ENCODE data around the gene TENM4.

DNA sequence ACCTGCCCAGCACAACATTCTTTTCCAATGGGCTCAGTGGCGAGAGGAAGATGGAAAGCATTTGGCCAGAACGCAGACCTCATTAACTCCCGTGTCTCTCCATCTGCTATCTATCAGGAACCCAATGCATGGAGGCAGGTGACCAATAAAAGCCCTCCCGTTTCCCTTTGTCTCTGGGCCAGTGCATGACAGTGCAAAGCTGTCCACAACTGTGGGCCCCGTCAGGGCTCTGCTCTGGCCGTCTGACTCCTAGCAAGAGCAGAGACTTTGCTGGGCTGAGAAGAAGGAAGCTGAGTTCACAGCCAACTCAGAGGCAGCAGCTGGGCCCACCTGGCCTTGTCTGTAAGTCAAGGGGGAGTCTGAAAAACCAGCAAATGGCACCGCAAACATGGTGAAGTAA is 177.8 kb downstream of the TENM4 start:
- TF ChIP-seq EZH2phosphoT487 (IDR thresholded peaks at IDR 0.05; ENCODE audit: borderline replicate concordance, low read length): no peak
- TF ChIP-seq, protein P1, sequence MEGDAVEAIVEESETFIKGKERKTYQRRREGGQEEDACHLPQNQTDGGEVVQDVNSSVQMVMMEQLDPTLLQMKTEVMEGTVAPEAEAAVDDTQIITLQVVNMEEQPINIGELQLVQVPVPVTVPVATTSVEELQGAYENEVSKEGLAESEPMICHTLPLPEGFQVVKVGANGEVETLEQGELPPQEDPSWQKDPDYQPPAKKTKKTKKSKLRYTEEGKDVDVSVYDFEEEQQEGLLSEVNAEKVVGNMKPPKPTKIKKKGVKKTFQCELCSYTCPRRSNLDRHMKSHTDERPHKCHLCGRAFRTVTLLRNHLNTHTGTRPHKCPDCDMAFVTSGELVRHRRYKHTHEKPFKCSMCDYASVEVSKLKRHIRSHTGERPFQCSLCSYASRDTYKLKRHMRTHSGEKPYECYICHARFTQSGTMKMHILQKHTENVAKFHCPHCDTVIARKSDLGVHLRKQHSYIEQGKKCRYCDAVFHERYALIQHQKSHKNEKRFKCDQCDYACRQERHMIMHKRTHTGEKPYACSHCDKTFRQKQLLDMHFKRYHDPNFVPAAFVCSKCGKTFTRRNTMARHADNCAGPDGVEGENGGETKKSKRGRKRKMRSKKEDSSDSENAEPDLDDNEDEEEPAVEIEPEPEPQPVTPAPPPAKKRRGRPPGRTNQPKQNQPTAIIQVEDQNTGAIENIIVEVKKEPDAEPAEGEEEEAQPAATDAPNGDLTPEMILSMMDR (IDR thresholded peaks at IDR 0.05; ENCODE audit: low read depth, low read length, poor library complexity, severe bottlenecking): no peak

Data from DOHH2 (cell line).